ENCODE measurements around the gene MFAP3.
"Not testable (repeated sequence)": the region's sequence is repeated elsewhere in the genome, so short reads cannot be mapped to it uniquely, and the experiment has no call there.

MFAP3 gene

GRCh38 chr5:154015071-154015693 is 23.6 kb upstream of the MFAP3 start:
- Histone ChIP-seq H3K27ac (ENCODE audit: low read depth, low read length) (no peak overlapping the region), H3K36me3 (ENCODE audit: control insufficient read depth in 1 of 2, insufficient read depth in 2 of 2, low read length in 2 of 2) (peaks cover 5 to 15% of the 10 kb centered on the region in 2 donors), H3K4me1 (ENCODE audit: control insufficient read depth in 1 of 2, insufficient read depth in 2 of 2, low read length in 2 of 2) (no peaks in the 10 kb centered on the region)

GRCh38 chr5:154018919-154019318 is 19.8 kb upstream of the MFAP3 start:
- not testable (repeated sequence) for H3K27ac ChIP-seq (ENCODE audit: low read depth, low read length); H3K9me3 ChIP-seq (ENCODE audit: control insufficient read depth in 1 of 2, low read length in 2 of 2); H3K9ac ChIP-seq (ENCODE audit: low read depth in 1 of 2, low read length in 2 of 2); H3K4me3 ChIP-seq (ENCODE audit: low read depth in 1 of 2, low read length in 2 of 2); H3K4me1 ChIP-seq (ENCODE audit: control insufficient read depth in 1 of 2, insufficient read depth in 2 of 2, low read length in 2 of 2); H3K27me3 ChIP-seq (ENCODE audit: control insufficient read depth in 1 of 2, insufficient read depth in 2 of 2, low read length in 2 of 2)
- peaks cover 0 to 10% of the 10 kb centered on the region in 2 donors for H3K36me3 ChIP-seq (ENCODE audit: control insufficient read depth in 1 of 2, insufficient read depth in 2 of 2, low read length in 2 of 2)

More at GRCh38 chr5:154015071-154015693, 23.6 kb upstream of the MFAP3 start:
- no peaks in the 10 kb centered on the region for H3K9me3 ChIP-seq (ENCODE audit: control insufficient read depth in 1 of 2, low read length in 2 of 2)
- no peak overlapping the region for H3K9ac ChIP-seq (ENCODE audit: low read depth in 1 of 2, low read length in 2 of 2)
- no peaks in the 10 kb centered on the region for H3K27me3 ChIP-seq (ENCODE audit: control insufficient read depth in 1 of 2, insufficient read depth in 2 of 2, low read length in 2 of 2)
- H3K4me3 ChIP-seq (ENCODE audit: low read depth in 1 of 2, low read length in 2 of 2): no peak overlapping the region

GRCh38 chr5:154025951-154026350 is 12.8 kb upstream of the MFAP3 start:
- no peaks in the 10 kb centered on the region for H3K9me3 ChIP-seq (ENCODE audit: control insufficient read depth in 1 of 2, low read length in 2 of 2)
- H3K4me3 ChIP-seq (ENCODE audit: low read depth in 1 of 2, low read length in 2 of 2): no peak overlapping the region
- no peak overlapping the region for H3K9ac ChIP-seq (ENCODE audit: low read depth in 1 of 2, low read length in 2 of 2)
- H3K27me3 ChIP-seq (ENCODE audit: control insufficient read depth in 1 of 2, insufficient read depth in 2 of 2, low read length in 2 of 2): no peaks in the 10 kb centered on the region
- H3K27ac ChIP-seq (ENCODE audit: low read depth, low read length): no peak overlapping the region
- no peaks in the 10 kb centered on the region for H3K4me1 ChIP-seq (ENCODE audit: control insufficient read depth in 1 of 2, insufficient read depth in 2 of 2, low read length in 2 of 2)
- peaks cover 10 to 27% of the 10 kb centered on the region in 2 donors for H3K36me3 ChIP-seq (ENCODE audit: control insufficient read depth in 1 of 2, insufficient read depth in 2 of 2, low read length in 2 of 2)

- Histone ChIP-seq H3K9me3 (ENCODE audit: control insufficient read depth in 1 of 2, low read length in 2 of 2) (no peaks in the 10 kb centered on the region), H3K27ac (ENCODE audit: low read depth, low read length) (no peak overlapping the region), H3K4me1 (ENCODE audit: control insufficient read depth in 1 of 2, insufficient read depth in 2 of 2, low read length in 2 of 2) (peaks cover 0 to 2% of the 10 kb centered on the region in 2 donors), H3K27me3 (ENCODE audit: control insufficient read depth in 1 of 2, insufficient read depth in 2 of 2, low read length in 2 of 2) (no peaks in the 10 kb centered on the region), H3K4me3 (ENCODE audit: low read depth in 1 of 2, low read length in 2 of 2) (no peak overlapping the region), H3K36me3 (ENCODE audit: control insufficient read depth in 1 of 2, insufficient read depth in 2 of 2, low read length in 2 of 2) (peaks cover 3 to 12% of the 10 kb centered on the region in 2 donors), H3K9ac (ENCODE audit: low read depth in 1 of 2, low read length in 2 of 2) (no peak overlapping the region)
Measured at GRCh38 chr5:154031937-154032489, 6.8 kb upstream of the MFAP3 start.

GRCh38 chr5:154034944-154035343 is 3.8 kb upstream of the MFAP3 start:
- peaks cover 18 to 21% of the 10 kb centered on the region in 2 donors for H3K4me1 ChIP-seq (ENCODE audit: control insufficient read depth in 1 of 2, insufficient read depth in 2 of 2, low read length in 2 of 2)
- no peak overlapping the region for H3K4me3 ChIP-seq (ENCODE audit: low read depth in 1 of 2, low read length in 2 of 2)
- H3K36me3 ChIP-seq (ENCODE audit: control insufficient read depth in 1 of 2, insufficient read depth in 2 of 2, low read length in 2 of 2): peaks cover 0 to 4% of the 10 kb centered on the region in 2 donors
- H3K9me3 ChIP-seq (ENCODE audit: control insufficient read depth in 1 of 2, low read length in 2 of 2): no peaks in the 10 kb centered on the region
- no peak overlapping the region for H3K9ac ChIP-seq (ENCODE audit: low read depth in 1 of 2, low read length in 2 of 2)
- no peak overlapping the region for H3K27ac ChIP-seq (ENCODE audit: low read depth, low read length)
- H3K27me3 ChIP-seq (ENCODE audit: control insufficient read depth in 1 of 2, insufficient read depth in 2 of 2, low read length in 2 of 2): no peaks in the 10 kb centered on the region

GRCh38 chr5:154038261-154038706 is 483 bp upstream of the MFAP3 start:
- peak overlapping the region; percentile 92 to 99 for H3K4me3 ChIP-seq (ENCODE audit: low read depth in 1 of 2, low read length in 2 of 2)
- H3K27me3 ChIP-seq (ENCODE audit: control insufficient read depth in 1 of 2, insufficient read depth in 2 of 2, low read length in 2 of 2): no peaks in the 10 kb centered on the region
- H3K4me1 ChIP-seq (ENCODE audit: control insufficient read depth in 1 of 2, insufficient read depth in 2 of 2, low read length in 2 of 2): peaks cover 28 to 29% of the 10 kb centered on the region in 2 donors
- no peaks in the 10 kb centered on the region for H3K36me3 ChIP-seq (ENCODE audit: control insufficient read depth in 1 of 2, insufficient read depth in 2 of 2, low read length in 2 of 2)
- peak overlapping the region; percentile 86 to 89 for H3K9ac ChIP-seq (ENCODE audit: low read depth in 1 of 2, low read length in 2 of 2)
- H3K27ac ChIP-seq (ENCODE audit: low read depth, low read length): peak overlapping the region; percentile 88
- H3K9me3 ChIP-seq (ENCODE audit: control insufficient read depth in 1 of 2, low read length in 2 of 2): no peaks in the 10 kb centered on the region

GRCh38 chr5:154039458-154039829 is 677 bp downstream of the MFAP3 start:
- peaks cover 28 to 29% of the 10 kb centered on the region in 2 donors for H3K4me1 ChIP-seq (ENCODE audit: control insufficient read depth in 1 of 2, insufficient read depth in 2 of 2, low read length in 2 of 2)
- no peaks in the 10 kb centered on the region for H3K9me3 ChIP-seq (ENCODE audit: control insufficient read depth in 1 of 2, low read length in 2 of 2)
- H3K4me3 ChIP-seq (ENCODE audit: low read depth in 1 of 2, low read length in 2 of 2): peak overlapping the region; percentile 92 to 99
- H3K27me3 ChIP-seq (ENCODE audit: control insufficient read depth in 1 of 2, insufficient read depth in 2 of 2, low read length in 2 of 2): no peaks in the 10 kb centered on the region
- peaks cover 0 to 3% of the 10 kb centered on the region in 2 donors for H3K36me3 ChIP-seq (ENCODE audit: control insufficient read depth in 1 of 2, insufficient read depth in 2 of 2, low read length in 2 of 2)
- peak overlapping the region; percentile 86 to 89 for H3K9ac ChIP-seq (ENCODE audit: low read depth in 1 of 2, low read length in 2 of 2)
- H3K27ac ChIP-seq (ENCODE audit: low read depth, low read length): no peak overlapping the region

- Histone ChIP-seq H3K9ac (ENCODE audit: low read depth in 1 of 2, low read length in 2 of 2) (no peak overlapping the region), H3K27ac (ENCODE audit: low read depth, low read length) (no peak overlapping the region), H3K36me3 (ENCODE audit: control insufficient read depth in 1 of 2, insufficient read depth in 2 of 2, low read length in 2 of 2) (peaks cover 0 to 3% of the 10 kb centered on the region in 2 donors), H3K27me3 (ENCODE audit: control insufficient read depth in 1 of 2, insufficient read depth in 2 of 2, low read length in 2 of 2) (no peaks in the 10 kb centered on the region), H3K4me1 (ENCODE audit: control insufficient read depth in 1 of 2, insufficient read depth in 2 of 2, low read length in 2 of 2) (peaks cover 21 to 22% of the 10 kb centered on the region in 2 donors), H3K9me3 (ENCODE audit: control insufficient read depth in 1 of 2, low read length in 2 of 2) (no peaks in the 10 kb centered on the region), H3K4me3 (ENCODE audit: low read depth in 1 of 2, low read length in 2 of 2) (no peak overlapping the region)
Measured at GRCh38 chr5:154042766-154043165, 4.0 kb downstream of the MFAP3 start.

GRCh38 chr5:154044099-154044498 is 5.3 kb downstream of the MFAP3 start:
- H3K27ac ChIP-seq (ENCODE audit: low read depth, low read length): no peak overlapping the region
- no peaks in the 10 kb centered on the region for H3K27me3 ChIP-seq (ENCODE audit: control insufficient read depth in 1 of 2, insufficient read depth in 2 of 2, low read length in 2 of 2)
- no peaks in the 10 kb centered on the region for H3K9me3 ChIP-seq (ENCODE audit: control insufficient read depth in 1 of 2, low read length in 2 of 2)
- peaks cover 13 to 19% of the 10 kb centered on the region in 2 donors for H3K4me1 ChIP-seq (ENCODE audit: control insufficient read depth in 1 of 2, insufficient read depth in 2 of 2, low read length in 2 of 2)
- no peak overlapping the region for H3K9ac ChIP-seq (ENCODE audit: low read depth in 1 of 2, low read length in 2 of 2)
- H3K4me3 ChIP-seq (ENCODE audit: low read depth in 1 of 2, low read length in 2 of 2): no peak overlapping the region
- peaks cover 0 to 3% of the 10 kb centered on the region in 2 donors for H3K36me3 ChIP-seq (ENCODE audit: control insufficient read depth in 1 of 2, insufficient read depth in 2 of 2, low read length in 2 of 2)

GRCh38 chr5:154044581-154044980 is 5.8 kb downstream of the MFAP3 start:
- H3K9ac ChIP-seq (ENCODE audit: low read depth in 1 of 2, low read length in 2 of 2): no peak overlapping the region
- H3K4me3 ChIP-seq (ENCODE audit: low read depth in 1 of 2, low read length in 2 of 2): no peak overlapping the region
- peaks cover 0 to 4% of the 10 kb centered on the region in 2 donors for H3K36me3 ChIP-seq (ENCODE audit: control insufficient read depth in 1 of 2, insufficient read depth in 2 of 2, low read length in 2 of 2)
- H3K27ac ChIP-seq (ENCODE audit: low read depth, low read length): no peak overlapping the region
- H3K9me3 ChIP-seq (ENCODE audit: control insufficient read depth in 1 of 2, low read length in 2 of 2): no peaks in the 10 kb centered on the region
- peaks cover 8 to 15% of the 10 kb centered on the region in 2 donors for H3K4me1 ChIP-seq (ENCODE audit: control insufficient read depth in 1 of 2, insufficient read depth in 2 of 2, low read length in 2 of 2)
- no peaks in the 10 kb centered on the region for H3K27me3 ChIP-seq (ENCODE audit: control insufficient read depth in 1 of 2, insufficient read depth in 2 of 2, low read length in 2 of 2)
